BE2C (cell line): ENCODE results near the gene PDE6D.

Experiments
- DNase-seq: peaks from one replicate; pipeline ENCODE4 v3.0.0-alpha.2; 2020
- H3K27me3 ChIP-seq: fragments of 250-450 bp; sonication (Bioruptor Pico); 2 replicates; pipeline ENCODE4 v1.5.1; 2020; ENCODE audit warnings: mild to moderate bottlenecking
- H3K36me3 ChIP-seq: fragments of 250-450 bp; sonication (Bioruptor Pico); 2 replicates; pipeline ENCODE4 v1.5.1; 2020; ENCODE audit warnings: mild to moderate bottlenecking
- H3K4me1 ChIP-seq: fragments of 250-450 bp; sonication (Bioruptor Pico); 2 replicates; pipeline ENCODE4 v1.5.1; 2020
- H3K4me3 ChIP-seq: 2 replicates; pipeline ENCODE4 v1.5.1; 2011; ENCODE audit warnings: low read depth, low read length
- H3K9me3 ChIP-seq: fragments of 250-450 bp; sonication (Bioruptor Pico); 2 replicates; pipeline ENCODE4 v1.5.1; 2020
- CTCF ChIP-seq: IDR thresholded peaks from 2 replicates; pipeline ENCODE4 v1.5.1; 2012; ENCODE audit warnings: mild to moderate bottlenecking, low read depth, low read length

Gene PDE6D

GRCh38 chr2:231711677-231712450 lies 69.2 kb downstream of the PDE6D start:
- Histone ChIP-seq H3K9me3 (no peaks in the 10 kb centered on the region), H3K4me1 (peaks cover 4% of the 10 kb centered on the region), H3K4me3 (peak overlapping the region; percentile 99), H3K27me3 (no peaks in the 10 kb centered on the region), H3K36me3 (peaks cover 63% of the 10 kb centered on the region)
- DNase-seq: no peak
- TF ChIP-seq CTCF: no peak

- H3K36me3 ChIP-seq: peaks cover 63% of the 10 kb centered on the region
- H3K4me3 ChIP-seq: peak overlapping the region; percentile 99
- no peaks in the 10 kb centered on the region for H3K27me3 ChIP-seq
- peaks cover 4% of the 10 kb centered on the region; the same call in 1 of the 2 replicates for H3K4me1 ChIP-seq
- TF ChIP-seq CTCF: peak; percentile 17; the same call in 1 of the 2 replicates
- no peaks in the 10 kb centered on the region for H3K9me3 ChIP-seq
- DNase-seq: peak; percentile 52
Observed at GRCh38 chr2:231710799-231711676, 70.0 kb downstream of the PDE6D start.

GRCh38 chr2:231709981-231710798 lies 70.9 kb downstream of the PDE6D start:
- Histone ChIP-seq H3K4me1 (peaks cover 4% of the 10 kb centered on the region; the same call in 1 of the 2 replicates), H3K27me3 (no peaks in the 10 kb centered on the region), H3K9me3 (no peaks in the 10 kb centered on the region), H3K36me3 (peaks cover 60% of the 10 kb centered on the region), H3K4me3 (peak overlapping the region; percentile 99)
- peak; percentile 91 for DNase-seq
- TF ChIP-seq CTCF: peak; percentile 52; the same call in 1 of the 2 replicates

- no peak for TF ChIP-seq CTCF
- H3K9me3 ChIP-seq: no peaks in the 10 kb centered on the region
- peaks cover 4% of the 10 kb centered on the region; the same call in 1 of the 2 replicates for H3K4me1 ChIP-seq
- H3K4me3 ChIP-seq: peak overlapping the region; percentile 99
- peaks cover 54% of the 10 kb centered on the region for H3K36me3 ChIP-seq
- peak; percentile 54 for DNase-seq
- H3K27me3 ChIP-seq: no peaks in the 10 kb centered on the region
Observed at GRCh38 chr2:231709636-231709980, 71.5 kb downstream of the PDE6D start.

GRCh38 chr2:231708773-231709635 lies 72.1 kb downstream of the PDE6D start:
- Histone ChIP-seq H3K36me3 (peaks cover 48% of the 10 kb centered on the region), H3K4me3 (peak overlapping the region; percentile 99), H3K27me3 (no peaks in the 10 kb centered on the region), H3K9me3 (no peaks in the 10 kb centered on the region), H3K4me1 (peaks cover 4% of the 10 kb centered on the region; the same call in 1 of the 2 replicates)
- TF ChIP-seq CTCF: no peak
- peak; percentile 58 for DNase-seq
